Parathyroid adenoma (tissue), 2 donors: Measurements from ENCODE around the gene C10orf67.

Experiments
- H2AFZ ChIP-seq: fragments of 300-600 bp; sonication (generic); one replicate; pipeline ENCODE4 v1.7.0; 2017; ENCODE audit warnings: antibody characterized with exemption, mild to moderate bottlenecking
- H3K27ac ChIP-seq: fragments of 300-600 bp; sonication (generic); one replicate; pipeline ENCODE4 v1.7.0; 2017
- H3K27me3 ChIP-seq: fragments of 300-600 bp; sonication (generic); one replicate; pipeline ENCODE4 v1.7.0; 2017; ENCODE audit warnings: low read length; ENCODE audit not compliant: control insufficient read depth, insufficient read depth
- H3K36me3 ChIP-seq: fragments of 300-600 bp; sonication (generic); one replicate; pipeline ENCODE4 v1.7.0; 2017; ENCODE audit warnings: low read length; ENCODE audit not compliant: control insufficient read depth, insufficient read depth
- H3K4me1 ChIP-seq: fragments of 300-600 bp; sonication (generic); one replicate; pipeline ENCODE4 v1.7.0; 2017; ENCODE audit warnings: control low read depth
- H3K4me2 ChIP-seq: fragments of 300-600 bp; sonication (generic); one replicate; pipeline ENCODE4 v1.7.0; 2017; ENCODE audit warnings: low read length
- H3K4me3 ChIP-seq: fragments of 300-600 bp; sonication (generic); one replicate; pipeline ENCODE4 v1.7.0; 2017; ENCODE audit warnings: low read depth, low read length
- H3K79me2 ChIP-seq: fragments of 300-600 bp; sonication (generic); one replicate; pipeline ENCODE4 v1.7.0; 2017; ENCODE audit warnings: control low read depth
- H3K9ac ChIP-seq: fragments of 300-600 bp; sonication (generic); one replicate; pipeline ENCODE4 v1.7.0; 2017; ENCODE audit warnings: mild to moderate bottlenecking
- H3K9me3 ChIP-seq: fragments of 300-600 bp; sonication (generic); one replicate; pipeline ENCODE4 v1.7.0; 2017; ENCODE audit warnings: low read length; ENCODE audit not compliant: control insufficient read depth
- CTCF ChIP-seq: fragments of 300-600 bp; sonication (generic); IDR thresholded peaks from one replicate; pipeline ENCODE4 v1.7.0; 2017; ENCODE audit warnings: antibody characterized with exemption, mild to moderate bottlenecking
- donor health status: primary hyperparathyroidism.

Gene C10orf67

GRCh38 chr10:23190872-23191763 is 153.5 kb downstream of the C10orf67 start:
- H3K4me3 ChIP-seq = no peak overlapping the region
- H3K9me3 ChIP-seq = no peaks in the 10 kb centered on the region
- H3K4me1 ChIP-seq = no peaks in the 10 kb centered on the region
- no peak for TF ChIP-seq CTCF
- H3K36me3 ChIP-seq = no peaks in the 10 kb centered on the region
- no peak overlapping the region for H3K9ac ChIP-seq
- no peak overlapping the region for H3K4me2 ChIP-seq
- H3K27ac ChIP-seq = no peak overlapping the region
- H3K79me2 ChIP-seq = no peaks in the 10 kb centered on the region
- no peak overlapping the region for H2AFZ ChIP-seq
- peaks cover 15% of the 10 kb centered on the region for H3K27me3 ChIP-seq

- Histone ChIP-seq H3K27me3 (peaks cover 3% of the 10 kb centered on the region), H3K27ac (no peak overlapping the region)
Measured at GRCh38 chr10:23189024-23189423, 155.6 kb downstream of the C10orf67 start.

GRCh38 chr10:23187155-23187554 is 157.4 kb downstream of the C10orf67 start:
- Histone ChIP-seq H3K9ac (no peak overlapping the region), H3K27me3 (no peaks in the 10 kb centered on the region)

More at GRCh38 chr10:23189024-23189423, 155.6 kb downstream of the C10orf67 start:
- Histone ChIP-seq H3K4me1 (no peaks in the 10 kb centered on the region), H3K79me2 (no peaks in the 10 kb centered on the region), H3K9me3 (no peaks in the 10 kb centered on the region), H3K9ac (no peak overlapping the region), H3K4me3 (no peak overlapping the region), H3K36me3 (no peaks in the 10 kb centered on the region), H3K4me2 (no peak overlapping the region), H2AFZ (no peak overlapping the region)
- TF ChIP-seq CTCF = no peak

GRCh38 chr10:23186697-23187096 is 157.9 kb downstream of the C10orf67 start:
- Histone ChIP-seq H2AFZ (no peak overlapping the region), H3K36me3 (no peaks in the 10 kb centered on the region), H3K4me1 (no peaks in the 10 kb centered on the region), H3K79me2 (no peaks in the 10 kb centered on the region), H3K4me2 (no peak overlapping the region), H3K27ac (no peak overlapping the region), H3K4me3 (no peak overlapping the region), H3K9ac (no peak overlapping the region), H3K9me3 (no peaks in the 10 kb centered on the region), H3K27me3 (no peaks in the 10 kb centered on the region)
- TF ChIP-seq CTCF = no peak

More at GRCh38 chr10:23187155-23187554, 157.4 kb downstream of the C10orf67 start:
- H3K27ac ChIP-seq = no peak overlapping the region
- H3K4me3 ChIP-seq = no peak overlapping the region
- no peaks in the 10 kb centered on the region for H3K36me3 ChIP-seq
- H3K9me3 ChIP-seq = no peaks in the 10 kb centered on the region
- H2AFZ ChIP-seq = no peak overlapping the region
- H3K4me2 ChIP-seq = no peak overlapping the region
- no peaks in the 10 kb centered on the region for H3K4me1 ChIP-seq
- no peaks in the 10 kb centered on the region for H3K79me2 ChIP-seq
- TF ChIP-seq CTCF = no peak
